IPS-18a (cell line): Measurements from ENCODE around the gene SCARF2.
"Not testable (repeated sequence)": the region's sequence is repeated elsewhere in the genome, so short reads cannot be mapped to it uniquely, and the experiment has no call there.

Experiments used
- H3K27ac ChIP-seq: one replicate; pipeline ENCODE4 v1.5.1; 2013; ENCODE audit warnings: low read length
- H3K27me3 ChIP-seq: one replicate; pipeline ENCODE4 v1.6.1; 2013; ENCODE audit warnings: mild to moderate bottlenecking, low read length; ENCODE audit not compliant: control insufficient read depth, insufficient read depth
- H3K36me3 ChIP-seq: one replicate; pipeline ENCODE4 v1.6.1; 2013; ENCODE audit warnings: low read depth, low read length; ENCODE audit not compliant: control insufficient read depth
- H3K4me1 ChIP-seq: one replicate; pipeline ENCODE4 v1.6.1; 2013; ENCODE audit warnings: low read depth, low read length; ENCODE audit not compliant: control insufficient read depth
- H3K4me3 ChIP-seq: one replicate; pipeline ENCODE4 v1.5.1; 2013; ENCODE audit warnings: low read length
- H3K9ac ChIP-seq: one replicate; pipeline ENCODE4 v1.6.1; 2013; ENCODE audit warnings: mild to moderate bottlenecking, low read length, moderate library complexity
- H3K9me3 ChIP-seq: one replicate; pipeline ENCODE4 v1.6.1; 2013; ENCODE audit warnings: low read depth, low read length; ENCODE audit not compliant: control insufficient read depth

Gene SCARF2

GRCh38 chr22:20392365-20392881 lies 45.2 kb downstream of the SCARF2 start:
- not testable (repeated sequence) for H3K27ac ChIP-seq, H3K36me3 ChIP-seq, H3K9ac ChIP-seq, H3K27me3 ChIP-seq, H3K4me3 ChIP-seq, H3K9me3 ChIP-seq
- H3K4me1 ChIP-seq = peaks cover 14% of the 10 kb centered on the region

- Histone ChIP-seq H3K27me3 (no peaks in the 10 kb centered on the region), H3K4me1 (peaks cover 14% of the 10 kb centered on the region), H3K9ac (no peak overlapping the region), H3K4me3 (no peak overlapping the region), H3K36me3 (no peaks in the 10 kb centered on the region), H3K9me3 (no peaks in the 10 kb centered on the region), H3K27ac (no peak overlapping the region)
Measured at GRCh38 chr22:20391222-20391621, 46.4 kb downstream of the SCARF2 start.

DNA sequence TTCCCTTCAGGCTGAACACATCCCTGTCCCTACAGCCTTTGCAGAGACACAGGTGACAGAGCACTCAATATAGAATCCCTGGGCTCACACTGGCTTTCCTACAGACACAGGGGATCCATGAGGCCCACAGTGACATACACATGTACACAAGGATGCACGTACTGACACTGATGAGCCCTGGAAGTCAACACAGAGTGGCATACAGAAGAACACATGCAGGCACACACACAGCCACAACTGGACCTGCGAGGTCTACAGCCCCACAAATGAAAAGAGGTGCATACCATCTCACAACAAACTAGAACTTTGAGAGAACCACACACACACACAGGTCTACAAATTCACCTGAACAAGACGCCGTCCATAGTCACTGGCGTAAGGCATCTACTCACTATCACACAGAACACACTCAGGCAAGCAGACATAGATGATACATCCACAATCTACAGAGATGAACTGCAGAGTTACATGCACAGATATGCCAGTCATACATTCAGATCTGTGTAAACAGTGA lies 47.2 kb downstream of the SCARF2 start:
- no peaks in the 10 kb centered on the region for H3K36me3 ChIP-seq
- no peak overlapping the region for H3K9ac ChIP-seq
- H3K4me1 ChIP-seq = peaks cover 8% of the 10 kb centered on the region
- H3K27ac ChIP-seq = no peak overlapping the region
- H3K4me3 ChIP-seq = no peak overlapping the region
- no peaks in the 10 kb centered on the region for H3K9me3 ChIP-seq
- H3K27me3 ChIP-seq = no peaks in the 10 kb centered on the region

DNA sequence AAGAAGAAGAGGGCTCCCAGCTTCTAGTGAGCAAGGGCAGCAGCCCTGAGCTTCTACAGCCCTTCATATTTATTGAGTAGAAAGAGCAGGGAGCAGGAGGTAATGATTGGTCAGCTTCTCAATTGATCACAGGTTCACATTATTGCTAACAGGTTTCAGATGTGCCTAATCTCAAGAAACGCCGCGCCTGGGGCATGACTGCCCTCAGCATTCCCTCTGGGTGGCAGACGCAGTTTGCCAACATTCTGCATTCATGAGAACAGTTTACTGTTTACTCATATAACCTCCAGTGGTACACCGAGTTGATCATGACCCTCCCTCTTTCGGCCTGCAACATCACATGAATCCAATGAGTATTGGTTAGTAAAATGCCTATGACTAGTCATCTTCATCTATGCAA lies 48.3 kb downstream of the SCARF2 start:
- no peaks in the 10 kb centered on the region for H3K27me3 ChIP-seq

DNA sequence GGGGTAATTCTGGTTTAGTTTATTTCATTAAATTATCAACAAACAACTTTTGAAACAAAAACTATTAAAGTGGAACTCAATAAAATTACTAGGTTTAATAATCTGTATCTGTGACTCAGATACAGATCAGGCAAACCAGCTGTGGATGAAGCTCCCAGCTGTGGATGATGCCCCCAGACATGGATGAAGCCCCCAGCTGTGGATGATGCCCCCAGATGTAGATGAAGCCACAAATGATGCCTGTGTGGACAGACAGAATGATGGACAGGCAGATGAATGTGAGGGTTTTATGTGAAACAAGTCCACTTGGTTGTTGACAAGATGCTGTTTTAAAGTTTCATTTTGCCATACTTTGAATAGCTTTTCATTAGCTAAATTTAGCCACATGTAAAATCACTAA lies 49.4 kb downstream of the SCARF2 start:
- Histone ChIP-seq H3K4me3 (no peak overlapping the region), H3K9ac (no peak overlapping the region), H3K27ac (no peak overlapping the region), H3K9me3 (no peaks in the 10 kb centered on the region), H3K27me3 (no peaks in the 10 kb centered on the region), H3K4me1 (no peaks in the 10 kb centered on the region), H3K36me3 (no peaks in the 10 kb centered on the region)

More for the DNA sequence above, 48.3 kb downstream of the SCARF2 start:
- Histone ChIP-seq H3K4me3 (no peak overlapping the region), H3K4me1 (no peaks in the 10 kb centered on the region), H3K27ac (no peak overlapping the region), H3K9ac (no peak overlapping the region), H3K36me3 (no peaks in the 10 kb centered on the region), H3K9me3 (no peaks in the 10 kb centered on the region)

DNA sequence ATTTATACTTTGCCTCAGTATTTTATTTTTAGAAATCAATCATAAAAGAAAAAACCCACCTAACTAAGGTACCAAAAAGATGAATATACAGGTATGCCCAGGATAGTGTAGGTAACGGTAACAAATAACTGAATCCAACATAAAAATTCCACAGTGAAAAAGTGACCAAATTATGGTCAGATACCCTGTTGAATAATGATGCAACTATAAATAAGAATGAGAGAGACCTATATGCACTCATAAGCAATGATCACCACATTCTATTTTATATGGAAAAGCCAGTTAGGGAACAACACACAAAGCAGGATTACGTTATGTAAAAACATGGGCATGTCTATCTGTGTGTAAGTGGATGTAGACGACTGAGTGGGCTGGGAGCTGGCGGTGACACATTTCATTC lies 50.7 kb downstream of the SCARF2 start:
- no peaks in the 10 kb centered on the region for H3K27me3 ChIP-seq
- H3K9ac ChIP-seq = no peak overlapping the region
- H3K4me3 ChIP-seq = no peak overlapping the region
- H3K4me1 ChIP-seq = no peaks in the 10 kb centered on the region
- no peaks in the 10 kb centered on the region for H3K36me3 ChIP-seq
- H3K27ac ChIP-seq = no peak overlapping the region
- no peaks in the 10 kb centered on the region for H3K9me3 ChIP-seq

GRCh38 chr22:20386336-20386735 lies 51.3 kb downstream of the SCARF2 start:
- Histone ChIP-seq H3K27ac (no peak overlapping the region), H3K4me1 (no peaks in the 10 kb centered on the region), H3K36me3 (no peaks in the 10 kb centered on the region)

DNA sequence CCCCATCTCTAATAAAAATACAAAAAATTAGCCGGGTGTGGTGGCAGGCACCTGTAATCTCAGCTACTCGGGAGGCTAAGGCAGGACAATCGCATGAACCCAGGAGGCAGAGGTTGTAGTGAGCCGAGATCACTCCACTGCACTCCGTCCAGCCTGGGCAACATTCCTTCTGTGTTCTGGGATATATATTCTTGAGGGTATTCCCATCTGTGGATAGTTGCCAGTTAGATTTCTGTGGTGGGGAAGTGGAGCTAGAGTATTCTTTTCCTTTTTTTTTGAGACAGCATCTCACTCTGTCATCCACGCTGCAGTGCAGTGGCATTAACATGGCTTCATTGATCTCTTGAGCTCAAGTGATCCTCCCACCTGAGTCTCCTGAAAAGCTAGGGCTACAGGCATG lies 52.8 kb downstream of the SCARF2 start:
- Histone ChIP-seq H3K9ac (no peak overlapping the region), H3K27ac (no peak overlapping the region), H3K9me3 (no peaks in the 10 kb centered on the region), H3K36me3 (no peaks in the 10 kb centered on the region), H3K4me1 (peaks cover 3% of the 10 kb centered on the region), H3K27me3 (no peaks in the 10 kb centered on the region), H3K4me3 (no peak overlapping the region)

More at GRCh38 chr22:20386336-20386735, 51.3 kb downstream of the SCARF2 start:
- Histone ChIP-seq H3K27me3 (no peaks in the 10 kb centered on the region), H3K4me3 (no peak overlapping the region), H3K9me3 (no peaks in the 10 kb centered on the region), H3K9ac (no peak overlapping the region)

GRCh38 chr22:20384171-20384570 lies 53.5 kb downstream of the SCARF2 start:
- no peak overlapping the region for H3K4me3 ChIP-seq
- no peaks in the 10 kb centered on the region for H3K36me3 ChIP-seq
- no peaks in the 10 kb centered on the region for H3K9me3 ChIP-seq

DNA sequence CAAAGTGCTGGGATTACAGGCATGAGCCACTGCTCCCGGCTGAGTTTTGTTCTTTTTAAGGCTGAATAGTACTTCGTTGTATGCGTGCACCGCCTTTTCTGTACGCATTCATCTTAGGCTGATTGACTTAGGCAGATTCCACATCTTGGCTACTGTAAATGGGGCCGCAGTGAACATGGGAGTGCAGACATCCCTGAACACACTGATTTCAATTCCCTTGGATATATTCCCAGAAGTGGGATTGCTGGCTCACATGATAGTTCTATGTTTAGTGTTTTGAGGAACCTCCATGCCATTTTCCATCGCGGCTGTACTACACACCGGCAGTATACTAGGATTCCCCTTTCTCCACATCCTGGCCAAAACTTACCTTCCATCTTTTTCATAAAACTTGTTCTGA lies 54.1 kb downstream of the SCARF2 start:
- Histone ChIP-seq H3K4me3 (no peak overlapping the region), H3K4me1 (peaks cover 3% of the 10 kb centered on the region), H3K27me3 (no peaks in the 10 kb centered on the region), H3K27ac (no peak overlapping the region), H3K36me3 (no peaks in the 10 kb centered on the region), H3K9me3 (no peaks in the 10 kb centered on the region), H3K9ac (no peak overlapping the region)

More at GRCh38 chr22:20384171-20384570, 53.5 kb downstream of the SCARF2 start:
- H3K27me3 ChIP-seq = no peaks in the 10 kb centered on the region
- H3K4me1 ChIP-seq = peaks cover 3% of the 10 kb centered on the region
- H3K9ac ChIP-seq = no peak overlapping the region
- H3K27ac ChIP-seq = no peak overlapping the region

DNA sequence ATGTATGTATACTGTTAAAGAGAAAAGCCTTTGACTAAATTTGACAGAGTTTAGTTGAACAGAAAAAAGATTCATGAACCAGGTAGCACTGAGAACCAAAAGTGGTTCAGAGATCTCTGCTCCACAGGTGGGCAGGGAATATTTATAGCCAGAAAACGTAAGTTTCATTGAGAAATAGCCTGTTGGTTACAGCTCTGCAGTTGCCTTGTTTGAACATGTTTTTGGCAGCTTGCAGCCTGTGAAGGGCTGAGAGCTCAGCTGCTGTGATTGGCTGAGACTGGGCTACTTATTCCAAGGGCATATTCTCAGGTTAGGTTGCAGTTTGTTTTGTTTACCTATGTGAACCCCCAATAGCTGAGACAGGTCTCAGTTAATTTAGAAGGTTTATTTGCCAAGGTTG lies 57.1 kb downstream of the SCARF2 start:
- Histone ChIP-seq H3K4me3 (no peak overlapping the region), H3K9ac (no peak overlapping the region), H3K9me3 (no peaks in the 10 kb centered on the region), H3K4me1 (peaks cover 3% of the 10 kb centered on the region), H3K36me3 (no peaks in the 10 kb centered on the region), H3K27me3 (no peaks in the 10 kb centered on the region), H3K27ac (no peak overlapping the region)

DNA sequence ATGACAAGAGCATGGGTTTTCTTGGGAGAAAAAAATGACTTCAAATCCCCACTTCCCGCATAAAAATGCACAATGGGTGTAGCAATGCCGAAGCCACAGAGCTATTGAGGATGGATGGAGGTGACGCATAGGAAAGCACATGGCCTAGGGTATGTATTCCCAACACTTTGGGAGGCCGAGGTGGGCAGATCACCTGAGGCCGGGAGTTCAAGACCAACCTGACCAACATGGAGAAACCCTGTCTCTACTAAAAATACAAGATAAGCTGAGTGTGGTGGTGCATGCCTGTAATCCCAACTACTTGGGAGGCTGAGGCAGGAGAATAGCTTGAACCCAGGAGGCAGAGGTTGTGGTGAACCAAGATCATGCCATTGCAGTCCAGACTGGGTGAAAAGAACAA lies 58.9 kb downstream of the SCARF2 start:
- not testable (repeated sequence) for H3K27me3 ChIP-seq, H3K4me1 ChIP-seq, H3K36me3 ChIP-seq, H3K9me3 ChIP-seq, H3K9ac ChIP-seq, H3K4me3 ChIP-seq, H3K27ac ChIP-seq
